SH-SY5Y (cell line): ENCODE data around the gene ZDHHC13.

ENCODE experiments used
- GATA2 ChIP-seq: IDR thresholded peaks from 2 replicates; pipeline ENCODE4 v1.6.1; 2011; ENCODE audit warnings: mild to moderate bottlenecking, low read depth, low read length
- GATA3 ChIP-seq: IDR thresholded peaks from 2 replicates; pipeline ENCODE4 v1.6.1; 2011; ENCODE audit warnings: low read depth, mild to moderate bottlenecking, low read length, moderate library complexity

DNA sequence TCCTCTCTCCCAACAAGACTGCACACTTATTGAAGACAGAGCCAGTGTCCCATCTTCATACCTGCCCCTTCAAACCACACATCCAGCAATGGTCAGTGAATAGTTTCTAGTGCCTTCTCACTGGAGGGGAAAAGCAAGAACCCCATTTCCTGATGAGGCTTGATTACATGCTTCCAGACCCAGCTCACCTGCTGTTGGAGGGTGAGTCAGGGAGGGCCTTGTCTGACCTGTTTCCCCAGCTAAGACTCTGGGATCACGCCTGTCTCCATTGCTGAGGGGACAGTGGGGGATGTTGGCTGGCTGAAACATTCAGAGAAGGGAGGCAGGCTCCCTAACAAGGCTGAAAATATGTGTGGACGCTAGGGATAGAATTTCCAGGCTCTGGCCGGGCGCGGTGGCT is 27.5 kb upstream of the ZDHHC13 start:
- TF ChIP-seq GATA2, result no peak
- TF ChIP-seq GATA3, result no peak
